ENCODE data around the gene UFM1. TPM values are rescaled to one million over a fixed set of nuclear protein-coding genes. Genes with fewer than 3 reads are reported as not detected.

The UFM1 gene
- total and polyA plus RNA-seq, 2 of the 13 experiments (the other 11 are each of a cell fraction or from before 2014, with no cell fraction given), result 42.6 to 47.0 TPM

GRCh38 chr13:38349390-38350113 lies at the start of gene UFM1 (continued):
- TF ChIP-seq AHDC1 (CRISPR knock-in tag; IDR thresholded peaks at IDR 0.05; ENCODE audit: borderline replicate concordance) (0 out of 2 replicates have a peak, but pooled peaks have one; percentile 30), SATB2 (CRISPR knock-in tag; IDR thresholded peaks at IDR 0.05) (no peak), CENPX (CRISPR knock-in tag; IDR thresholded peaks at IDR 0.05) (no peak), ZNF451 (CRISPR knock-in tag; IDR thresholded peaks at IDR 0.05) (no peak), THYN1 (CRISPR knock-in tag; IDR thresholded peaks at IDR 0.05; ENCODE audit: borderline replicate concordance, low read depth) (no peak), CTCF (CRISPR knock-in tag; IDR thresholded peaks at IDR 0.05) (no peak), NR2C2 (CRISPR knock-in tag; IDR thresholded peaks at IDR 0.05; ENCODE audit: borderline replicate concordance) (peak; percentile 35; the same call in 1 of the 2 replicates), ZNF619 (CRISPR knock-in tag; IDR thresholded peaks at IDR 0.05) (no peak), ZNF737 (CRISPR knock-in tag; IDR thresholded peaks at IDR 0.05; ENCODE audit: borderline replicate concordance) (no peak), ZNF713 (CRISPR knock-in tag; IDR thresholded peaks at IDR 0.05) (no peak), ZNF543 (CRISPR knock-in tag; IDR thresholded peaks at IDR 0.05) (no peak), KLF15 (CRISPR knock-in tag; IDR thresholded peaks at IDR 0.05; ENCODE audit: borderline replicate concordance) (no peak), MXD1 (CRISPR knock-in tag; IDR thresholded peaks at IDR 0.05) (peak; percentile 50; the same call in 1 of the 2 replicates), ZNF263 (CRISPR knock-in tag; IDR thresholded peaks at IDR 0.05) (no peak), PRPF4 (IDR thresholded peaks at IDR 0.05; ENCODE audit: low read depth, low read length, poor library complexity, severe bottlenecking) (no peak), ZMAT5 (CRISPR knock-in tag; IDR thresholded peaks at IDR 0.05; ENCODE audit: borderline replicate concordance, low read depth) (no peak), ZNF280B (CRISPR knock-in tag; IDR thresholded peaks at IDR 0.05; ENCODE audit: borderline replicate concordance) (no peak), SYNCRIP (IDR thresholded peaks at IDR 0.05; ENCODE audit: insufficient read depth, low read depth, low read length) (no peak), ZNF550 (CRISPR knock-in tag; IDR thresholded peaks at IDR 0.05; ENCODE audit: borderline replicate concordance) (no peak)

All from HepG2 (cell line).